A549 (cell line): ENCODE measurements around the gene LLGL2. TPM values are rescaled to one million over a fixed set of nuclear protein-coding genes. Genes with fewer than 3 reads are reported as not detected.
A peak's percentile ranks its signal among the peaks of the same experiment; 100 is the strongest.

Source experiments
- ATAC-seq, 2 experiments: fragments of 200-7000 bp in 1 of 2; fragments of >200 bp in 1 of 2; cut with Nextera tagmentation in 1 of 2; cut with Tn5 transposase in 1 of 2; 3 replicates each; pipeline versions ENCODE4 v1.8.0 to v1.9.1; 2018 to 2020; ENCODE audit warnings: mild to moderate bottlenecking in 1 of 2, moderate library complexity in 1 of 2
- CTCF ChIA-PET: fragments of 300-600 bp; sonication (Branson Sonifier 250); formaldehyde crosslinking; extraction: SDS; loops from one replicate; lab custom pipeline; 2021; ENCODE audit warnings: antibody characterized with exemption, inconsistent platforms; lab: Yijun Ruan, JAX
- POLR2A ChIA-PET: fragments of 350-600 bp; formaldehyde crosslinking; extraction: SDS; loops from one replicate; lab custom pipeline; 2021; ENCODE audit warnings: antibody characterized with exemption, inconsistent platforms; lab: Yijun Ruan, JAX
- DNase-seq, 2 experiments: peaks; one replicate each; pipeline versions ENCODE4 v3.0.0 to v3.0.0-alpha.2; 2011 to 2016; ENCODE audit warnings: low read depth in 1 of 2, low spot score in 1 of 2
- FAIRE-seq: peaks from 2 replicates; lab custom pipeline; 2011; peaks lifted over from hg19 to GRCh38; lab: Jason Lieb, UNC
- H3K27ac ChIP-seq, 2 experiments: fragments of >200 bp; sonication (Bioruptor Twin); formaldehyde crosslinking; 3 replicates each; pipeline ENCODE4 v1.5.1; 2016 to 2017
- H3K4me1 ChIP-seq: fragments of >200 bp; sonication (Bioruptor Twin); formaldehyde crosslinking; 3 replicates; pipeline ENCODE4 v1.6.1; 2016
- H3K4me2 ChIP-seq: fragments of >200 bp; sonication (Bioruptor Twin); formaldehyde crosslinking; 3 replicates; pipeline ENCODE4 v1.6.1; 2016
- H3K4me3 ChIP-seq: fragments of >200 bp; sonication (Bioruptor Twin); formaldehyde crosslinking; 3 replicates; pipeline ENCODE4 v1.5.1; 2016
- H3K9me3 ChIP-seq: fragments of >200 bp; sonication (Bioruptor Twin); formaldehyde crosslinking; 3 replicates; pipeline ENCODE4 v1.6.1; 2016
- CHD2 ChIP-seq: fragments of 150-350 bp; IDR thresholded peaks from 2 replicates; pipeline ENCODE4 v1.6.1; 2014; ENCODE audit warnings: low read length; ENCODE audit not compliant: partially characterized antibody
- E2F6 ChIP-seq: IDR thresholded peaks from 2 replicates; pipeline ENCODE4 v1.6.1; 2012; ENCODE audit warnings: low read depth, borderline replicate concordance
- ELK1 ChIP-seq: fragments of 150-350 bp; IDR thresholded peaks from 2 replicates; pipeline ENCODE4 v1.6.1; 2014; ENCODE audit warnings: low read depth, mild to moderate bottlenecking, low read length
- EP300 ChIP-seq, 2 experiments: fragments of >200 bp; sonication (Bioruptor Twin); formaldehyde crosslinking; IDR thresholded peaks; 2 replicates in 1 of 2; 3 replicates in 1 of 2; pipeline ENCODE4 v1.6.1; 2016 to 2017
- ESRRA ChIP-seq: fragments of 150-350 bp; IDR thresholded peaks from 2 replicates; pipeline ENCODE4 v1.6.1; 2014; ENCODE audit warnings: mild to moderate bottlenecking, low read length, borderline replicate concordance
- FOSB ChIP-seq: fragments of 250-450 bp; sonication (Bioruptor Pico); IDR thresholded peaks from 2 replicates; pipeline ENCODE4 v1.5.0; 2020; ENCODE audit warnings: mild to moderate bottlenecking, moderate library complexity
- GATA3 ChIP-seq: IDR thresholded peaks from 2 replicates; pipeline ENCODE4 v1.6.1; 2012; ENCODE audit warnings: borderline replicate concordance
- HDAC2 ChIP-seq: fragments of 200-600 bp; sonication (generic); IDR thresholded peaks from 2 replicates; pipeline ENCODE4 v1.6.1; 2016
- HOXB5 ChIP-seq: fragments of 250-450 bp; sonication (Bioruptor Pico); IDR thresholded peaks from 2 replicates; pipeline ENCODE4 v1.5.0; 2020; ENCODE audit warnings: mild to moderate bottlenecking, moderate library complexity
- KDM1A ChIP-seq: fragments of 200-600 bp; sonication (generic); IDR thresholded peaks from 2 replicates; pipeline ENCODE4 v1.6.1; 2016; ENCODE audit warnings: low read depth, mild to moderate bottlenecking
- MAFK ChIP-seq: fragments of 450-650 bp; IDR thresholded peaks from 2 replicates; pipeline ENCODE4 v1.6.1; 2014; ENCODE audit not compliant: partially characterized antibody
- MAX ChIP-seq: IDR thresholded peaks from 2 replicates; pipeline ENCODE4 v1.6.1; 2012
- NFE2L2 ChIP-seq: fragments of 150-350 bp; conservative IDR thresholded peaks from 2 replicates; pipeline ENCODE4 v1.6.1; 2014; ENCODE audit warnings: low read length
- NR3C1 ChIP-seq: fragments of >200 bp; sonication (Bioruptor Twin); formaldehyde crosslinking; IDR thresholded peaks from 3 replicates; pipeline ENCODE4 v1.6.1; 2017
- RAD21 ChIP-seq, 2 experiments: fragments of >200 bp in 1 of 2; sonication (Bioruptor Twin) in 1 of 2; formaldehyde crosslinking in 1 of 2; IDR thresholded peaks in 1 of 2; conservative IDR thresholded peaks in 1 of 2; 2 replicates in 1 of 2; 3 replicates in 1 of 2; pipeline ENCODE4 v1.6.1; 2012 to 2018; ENCODE audit warnings: inconsistent platforms in 1 of 2
- RARB ChIP-seq: fragments of 250-450 bp; sonication (Bioruptor Pico); IDR thresholded peaks from 2 replicates; pipeline ENCODE4 v1.8.0; 2021; ENCODE audit warnings: mild to moderate bottlenecking, moderate library complexity
- REST ChIP-seq: fragments of 200-600 bp; sonication (generic); IDR thresholded peaks from 2 replicates; pipeline ENCODE4 v1.6.1; 2016; ENCODE audit warnings: antibody characterized with exemption, mild to moderate bottlenecking, moderate library complexity
- RFX5 ChIP-seq: fragments of 450-650 bp; IDR thresholded peaks from 2 replicates; pipeline ENCODE4 v1.7.1; 2014; ENCODE audit warnings: antibody characterized with exemption, mild to moderate bottlenecking, moderate library complexity
- SMC3 ChIP-seq: fragments of >200 bp; sonication (Bioruptor Twin); formaldehyde crosslinking; IDR thresholded peaks from 3 replicates; pipeline ENCODE4 v1.6.1; 2018; ENCODE audit warnings: inconsistent platforms
- TFCP2L1 ChIP-seq: fragments of 250-450 bp; sonication (Bioruptor Pico); IDR thresholded peaks from 2 replicates; pipeline ENCODE4 v1.5.0; 2021; ENCODE audit warnings: mild to moderate bottlenecking
- USF2 ChIP-seq: fragments of 450-650 bp; IDR thresholded peaks from 2 replicates; pipeline ENCODE4 v1.6.1; 2014; ENCODE audit warnings: antibody characterized with exemption
- ZNF302 ChIP-seq: fragments of 250-450 bp; sonication (Bioruptor Pico); IDR thresholded peaks from 2 replicates; pipeline ENCODE4 v1.9.0; 2021; ENCODE audit warnings: inconsistent platforms, mild to moderate bottlenecking, moderate library complexity
- ZSCAN20 ChIP-seq: fragments of 250-450 bp; sonication (Bioruptor Pico); IDR thresholded peaks from 2 replicates; pipeline ENCODE4 v1.8.0; 2022; ENCODE audit warnings: mild to moderate bottlenecking, moderate library complexity
- WGBS: methylation state at CpG from one replicate; pipeline ENCODE4 v1.1.6; 2017; ENCODE audit errors: missing lambda C conversion rate; 5-methylcytosine and 5-hydroxymethylcytosine counted together
- polyA plus RNA-seq, 4 experiments: library from polyadenylated mRNA; depleted of rRNA in 3 of 4; stranded (reverse); fragments of >200 nt; fragmentation: RNase III in 1 of 4; extraction: RNeasy Plus Mini Kit Qiagen cat#74134 plus additional on column Dnase treatment in 1 of 4; gene quantifications; 2 replicates in 3 of 4; 3 replicates in 1 of 4; pipeline ENCODE4 v1.2.3, GENCODE V29; 2011 to 2017

The LLGL2 gene
- polyA plus RNA-seq, 2 of the 4 experiments (the other 2 are of a cell fraction) = 18.9 to 35.0 TPM

- H3K27ac ChIP-seq = no peak overlapping the region
- CTCF ChIA-PET = interaction anchor here (1.4 kb wide), 1 partner anchor 13 kb away, joined by 4 read pairs; no protein-coding TSS in a partner anchor
- ATAC-seq (no peak), DNase-seq (no peak), FAIRE-seq (no peak)
- H3K4me2 ChIP-seq = no peak overlapping the region
- POLR2A ChIA-PET = no interaction called here
- TF ChIP-seq SMC3 = no peak
- no peak for TF ChIP-seq NR3C1
- no peak for TF ChIP-seq HDAC2
- 91% methylated on average over 9 of the region's 9 CpGs for WGBS
- H3K4me1 ChIP-seq = peaks cover 26% of the 10 kb centered on the region
- no peaks in the 10 kb centered on the region for H3K9me3 ChIP-seq
- no peak overlapping the region for H3K4me3 ChIP-seq
These were observed 21.6 kb downstream of the LLGL2 start for GRCh38 chr17:75547091-75547490.

- no peak for FAIRE-seq
- WGBS = 76% methylated on average over 5 of the region's 5 CpGs
- no peak for TF ChIP-seq REST
- TF ChIP-seq CHD2 = no peak
- TF ChIP-seq EP300 (IDR thresholded peaks at IDR 0.05) = no peak
- no peak for TF ChIP-seq KDM1A
- no peak for TF ChIP-seq ZSCAN20 (CRISPR knock-in tag)
- no peak for TF ChIP-seq ESRRA
- TF ChIP-seq ZNF302 = no peak
- TF ChIP-seq HDAC2 = no peak
- TF ChIP-seq FOSB (CRISPR knock-in tag) = no peak
- TF ChIP-seq MAFK = no peak
- no peak for TF ChIP-seq RFX5
- TF ChIP-seq GATA3 = no peak
- TF ChIP-seq NFE2L2 = no peak
- no peak for TF ChIP-seq ELK1
- H3K4me3 ChIP-seq = no peak overlapping the region
- POLR2A ChIA-PET = interaction anchor here (0.8 kb wide), 1 partner anchor 32 kb away, joined by 4 read pairs; no protein-coding TSS in a partner anchor
- peak in 1 of 2 experiments; percentile 6; a peak in 1 of 6 replicates for ATAC-seq
- peak overlapping the region; percentile 75 for H3K4me2 ChIP-seq
- H3K4me1 ChIP-seq = peaks cover 44% of the 10 kb centered on the region
- CTCF ChIA-PET = interaction anchor here (0.8 to 1.1 kb wide), 3 partner anchors 10 to 166 kb away, joined by 3 to 4 read pairs (median 3); no protein-coding TSS in a partner anchor
- H3K27ac ChIP-seq = peak overlapping the region; percentile 80 to 88
- DNase-seq = no peak
- no peaks in the 10 kb centered on the region for H3K9me3 ChIP-seq
These were observed 23.3 kb downstream of the LLGL2 start for GRCh38 chr17:75548813-75549212.

GRCh38 chr17:75549246-75550138 is 24.0 kb downstream of the LLGL2 start:
- peak; percentile 7 for FAIRE-seq
- WGBS = 38% methylated on average over 20 of the region's 22 CpGs
- POLR2A ChIA-PET = interaction anchor here (0.8 kb wide), 1 partner anchor 33 kb away, joined by 4 read pairs; no protein-coding TSS in a partner anchor
- peak; percentile 38; the same call in 1 of the 2 replicates for TF ChIP-seq USF2
- TF ChIP-seq MAX = 0 out of 2 replicates have a peak, but pooled peaks have one; percentile 31
- no peak for TF ChIP-seq RARB (CRISPR knock-in tag)
- TF ChIP-seq HOXB5 (CRISPR knock-in tag) = no peak
- TF ChIP-seq RAD21 (conservative IDR thresholded peaks at IDR 0.05 in 1 of 2, IDR thresholded peaks at IDR 0.05 in 1 of 2) = 0 out of 5 replicates have a peak, but pooled peaks of 1 of the 2 experiments have one; percentile 20
- no peak for TF ChIP-seq EP300 (IDR thresholded peaks at IDR 0.05)
- no peak for TF ChIP-seq TFCP2L1 (CRISPR knock-in tag)
- no peak for TF ChIP-seq E2F6
- ATAC-seq = peak; percentile 76 to 79
- Histone ChIP-seq H3K4me1 (peaks cover 46% of the 10 kb centered on the region), H3K27ac (peak overlapping the region; percentile 80 to 88), H3K9me3 (no peaks in the 10 kb centered on the region), H3K4me2 (peak overlapping the region; percentile 75), H3K4me3 (peak overlapping the region; percentile 2; the same call in 1 of the 3 replicates)
- CTCF ChIA-PET = interaction anchor here (1.1 to 2.2 kb wide), 3 partner anchors 9 to 40 kb away, joined by 3 to 7 read pairs (median 5); no protein-coding TSS in a partner anchor
- DNase-seq = peak; percentile 70 to 74
